WERI-Rb-1 (cell line): Measurements from ENCODE around the gene CCDC148.

Source experiments
- DNase-seq: peaks from one replicate; pipeline ENCODE4 v3.0.0-alpha.2; 2020
- H3K27ac ChIP-seq: fragments of 250-450 bp; sonication (Bioruptor Pico); 2 replicates; pipeline ENCODE4 v1.5.1; 2020; ENCODE audit warnings: mild to moderate bottlenecking, moderate library complexity
- H3K27me3 ChIP-seq: fragments of 250-450 bp; sonication (Bioruptor Pico); 2 replicates; pipeline ENCODE4 v1.5.1; 2021; ENCODE audit warnings: mild to moderate bottlenecking, low read depth, moderate library complexity; ENCODE audit not compliant: insufficient read depth, severe bottlenecking
- H3K36me3 ChIP-seq: fragments of 250-450 bp; sonication (Bioruptor Pico); 2 replicates; pipeline ENCODE4 v1.5.1; 2020; ENCODE audit warnings: mild to moderate bottlenecking, moderate library complexity
- H3K4me3 ChIP-seq: 2 replicates; pipeline ENCODE4 v1.5.1; 2011; ENCODE audit warnings: low read depth, mild to moderate bottlenecking, control low read depth, low read length
- H3K9me3 ChIP-seq: fragments of 250-450 bp; sonication (Bioruptor Pico); 2 replicates; pipeline ENCODE4 v1.5.1; 2021; ENCODE audit warnings: mild to moderate bottlenecking, moderate library complexity; ENCODE audit not compliant: severe bottlenecking
- TF ChIP-seq, protein P1 (sequence below): IDR thresholded peaks from 2 replicates; pipeline ENCODE4 v1.5.1; 2011; ENCODE audit warnings: low read depth, mild to moderate bottlenecking, control low read depth, inconsistent platforms, low read length

CCDC148 gene

DNA sequence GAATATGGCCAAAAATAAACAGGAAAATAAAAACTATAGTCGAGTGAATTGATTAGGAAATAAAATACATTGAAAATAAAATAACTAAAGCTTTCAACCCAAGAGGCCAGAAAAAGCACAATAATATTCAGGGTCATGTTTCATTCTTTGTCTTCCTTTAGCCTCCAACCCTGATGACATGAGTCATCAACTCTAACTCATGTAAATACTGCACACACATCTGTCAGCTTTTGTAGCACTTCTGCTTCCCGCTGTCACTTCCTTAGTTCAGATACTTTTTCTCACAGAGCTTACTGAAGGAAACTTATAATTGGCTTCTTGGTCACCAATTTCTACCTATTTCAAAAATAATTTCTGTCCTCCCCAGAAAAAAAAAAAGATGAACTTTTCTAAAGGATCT lies 242.1 kb downstream of the CCDC148 start:
- Histone ChIP-seq H3K9me3 (no peaks in the 10 kb centered on the region), H3K36me3 (no peaks in the 10 kb centered on the region), H3K4me3 (no peak overlapping the region), H3K27me3 (no peaks in the 10 kb centered on the region), H3K27ac (no peak overlapping the region)
- TF ChIP-seq, protein P1, sequence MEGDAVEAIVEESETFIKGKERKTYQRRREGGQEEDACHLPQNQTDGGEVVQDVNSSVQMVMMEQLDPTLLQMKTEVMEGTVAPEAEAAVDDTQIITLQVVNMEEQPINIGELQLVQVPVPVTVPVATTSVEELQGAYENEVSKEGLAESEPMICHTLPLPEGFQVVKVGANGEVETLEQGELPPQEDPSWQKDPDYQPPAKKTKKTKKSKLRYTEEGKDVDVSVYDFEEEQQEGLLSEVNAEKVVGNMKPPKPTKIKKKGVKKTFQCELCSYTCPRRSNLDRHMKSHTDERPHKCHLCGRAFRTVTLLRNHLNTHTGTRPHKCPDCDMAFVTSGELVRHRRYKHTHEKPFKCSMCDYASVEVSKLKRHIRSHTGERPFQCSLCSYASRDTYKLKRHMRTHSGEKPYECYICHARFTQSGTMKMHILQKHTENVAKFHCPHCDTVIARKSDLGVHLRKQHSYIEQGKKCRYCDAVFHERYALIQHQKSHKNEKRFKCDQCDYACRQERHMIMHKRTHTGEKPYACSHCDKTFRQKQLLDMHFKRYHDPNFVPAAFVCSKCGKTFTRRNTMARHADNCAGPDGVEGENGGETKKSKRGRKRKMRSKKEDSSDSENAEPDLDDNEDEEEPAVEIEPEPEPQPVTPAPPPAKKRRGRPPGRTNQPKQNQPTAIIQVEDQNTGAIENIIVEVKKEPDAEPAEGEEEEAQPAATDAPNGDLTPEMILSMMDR, result no peak
- no peak for DNase-seq

GRCh38 chr2:158213773-158214172 lies 242.8 kb downstream of the CCDC148 start:
- no peaks in the 10 kb centered on the region for H3K27me3 ChIP-seq
- TF ChIP-seq, protein P1, result no peak
- H3K9me3 ChIP-seq, result no peaks in the 10 kb centered on the region
- no peak overlapping the region for H3K4me3 ChIP-seq
- DNase-seq, result no peak
- H3K27ac ChIP-seq, result no peak overlapping the region
- H3K36me3 ChIP-seq, result no peaks in the 10 kb centered on the region

- H3K9me3 ChIP-seq, result no peaks in the 10 kb centered on the region
- H3K4me3 ChIP-seq, result no peak overlapping the region
- H3K27me3 ChIP-seq, result no peaks in the 10 kb centered on the region
- DNase-seq, result no peak
- TF ChIP-seq, protein P1, result no peak
- H3K36me3 ChIP-seq, result no peaks in the 10 kb centered on the region
- no peak overlapping the region for H3K27ac ChIP-seq
Observed at GRCh38 chr2:158212301-158212700, 244.3 kb downstream of the CCDC148 start.

GRCh38 chr2:158211502-158211901 lies 245.1 kb downstream of the CCDC148 start:
- DNase-seq, result no peak
- TF ChIP-seq, protein P1, result no peak
- no peaks in the 10 kb centered on the region for H3K9me3 ChIP-seq
- no peak overlapping the region for H3K4me3 ChIP-seq
- H3K27me3 ChIP-seq, result no peaks in the 10 kb centered on the region
- no peaks in the 10 kb centered on the region for H3K36me3 ChIP-seq
- no peak overlapping the region for H3K27ac ChIP-seq

GRCh38 chr2:158207354-158207753 lies 249.2 kb downstream of the CCDC148 start:
- no peak overlapping the region for H3K4me3 ChIP-seq
- H3K27me3 ChIP-seq, result no peaks in the 10 kb centered on the region
- TF ChIP-seq, protein P1, result no peak
- no peak for DNase-seq
- no peaks in the 10 kb centered on the region for H3K36me3 ChIP-seq
- no peak overlapping the region for H3K27ac ChIP-seq
- H3K9me3 ChIP-seq, result no peaks in the 10 kb centered on the region

GRCh38 chr2:158205215-158205614 lies 251.3 kb downstream of the CCDC148 start:
- TF ChIP-seq, protein P1, result no peak
- Histone ChIP-seq H3K36me3 (no peaks in the 10 kb centered on the region), H3K9me3 (no peaks in the 10 kb centered on the region), H3K4me3 (no peak overlapping the region), H3K27ac (no peak overlapping the region), H3K27me3 (no peaks in the 10 kb centered on the region)
- no peak for DNase-seq
